ENCODE measurements around the gene FNDC3B. TPM values are rescaled to one million over a fixed set of nuclear protein-coding genes. Genes with fewer than 3 reads are reported as not detected.
A peak's percentile ranks its signal among the peaks of the same experiment; 100 is the strongest.

Gene FNDC3B
- total and polyA plus RNA-seq, 4 donors: 23.3 to 74.2 (median 32.9) TPM

- H3K9ac ChIP-seq (ENCODE audit: low read depth in 1 of 2, low read length in 2 of 2): no peak overlapping the region
- 37% methylated on average over 3 of the region's 3 CpGs for WGBS
- H3K27me3 ChIP-seq (ENCODE audit: control insufficient read depth in 4 of 4, insufficient read depth in 4 of 4, low read length in 3 of 4): no peaks in the 10 kb centered on the region
- H3K36me3 ChIP-seq (ENCODE audit: control insufficient read depth in 4 of 4, insufficient read depth in 3 of 4, low read depth in 1 of 4, low read length in 3 of 4): peaks cover 0 to 2% (median 0%) of the 10 kb centered on the region in 4 donors
- DNase-seq (ENCODE audit: low spot score): no peak
- no peak overlapping the region for H3K4me3 ChIP-seq (ENCODE audit: low read depth in 1 of 3, low read length in 3 of 3)
- H3K27ac ChIP-seq (ENCODE audit: low read depth in 1 of 2, low read length in 2 of 2): peak overlapping the region; percentile 31 to 44
- H3K9me3 ChIP-seq (ENCODE audit: control insufficient read depth in 4 of 4, low read length in 3 of 4): no peaks in the 10 kb centered on the region
- TF ChIP-seq FOXA2 (IDR thresholded peaks at IDR 0.05): no peak
- TF ChIP-seq REST (IDR thresholded peaks at IDR 0.05): no peak
- TF ChIP-seq YY1 (IDR thresholded peaks at IDR 0.05): peak; percentile 31
- peak in 1 of 2 donors; percentile 10 for TF ChIP-seq RXRA (IDR thresholded peaks at IDR 0.05)
- TF ChIP-seq SP1 (IDR thresholded peaks at IDR 0.05): no peak
- H3K4me1 ChIP-seq (ENCODE audit: control insufficient read depth in 4 of 4, insufficient read depth in 4 of 4, low read length in 3 of 4): peaks cover 10 to 33% (median 24%) of the 10 kb centered on the region in 4 donors
Observed at GRCh38 chr3:172201870-172202236, 162.5 kb downstream of the FNDC3B start.

- DNase-seq (ENCODE audit: low spot score): no peak
- WGBS: 88% methylated on average over 3 of the region's 3 CpGs
- Histone ChIP-seq H3K36me3 (ENCODE audit: control insufficient read depth in 4 of 4, insufficient read depth in 3 of 4, low read depth in 1 of 4, low read length in 3 of 4) (peaks cover 0 to 2% (median 0%) of the 10 kb centered on the region in 4 donors), H3K27me3 (ENCODE audit: control insufficient read depth in 4 of 4, insufficient read depth in 4 of 4, low read length in 3 of 4) (no peaks in the 10 kb centered on the region), H3K4me1 (ENCODE audit: control insufficient read depth in 4 of 4, insufficient read depth in 4 of 4, low read length in 3 of 4) (peaks cover 10 to 33% (median 24%) of the 10 kb centered on the region in 4 donors), H3K9ac (ENCODE audit: low read depth in 1 of 2, low read length in 2 of 2) (no peak overlapping the region), H3K9me3 (ENCODE audit: control insufficient read depth in 4 of 4, low read length in 3 of 4) (no peaks in the 10 kb centered on the region), H3K4me3 (ENCODE audit: low read depth in 1 of 3, low read length in 3 of 3) (no peak overlapping the region), H3K27ac (ENCODE audit: low read depth in 1 of 2, low read length in 2 of 2) (peak overlapping the region in 1 of 2 donors; percentile 2)
- TF ChIP-seq ATF3 (IDR thresholded peaks at IDR 0.05): no peak
- TF ChIP-seq EGR1 (IDR thresholded peaks at IDR 0.05; ENCODE audit: low read depth in 2 of 2): no peak
- no peak for TF ChIP-seq TAF1 (conservative IDR thresholded peaks at IDR 0.05)
Observed at GRCh38 chr3:172202797-172203196, 163.4 kb downstream of the FNDC3B start.

GRCh38 chr3:172203522-172204258 lies 164.3 kb downstream of the FNDC3B start:
- no peaks in the 10 kb centered on the region for H3K27me3 ChIP-seq (ENCODE audit: control insufficient read depth in 4 of 4, insufficient read depth in 4 of 4, low read length in 3 of 4)
- H3K4me1 ChIP-seq (ENCODE audit: control insufficient read depth in 4 of 4, insufficient read depth in 4 of 4, low read length in 3 of 4): peaks cover 10 to 34% (median 24%) of the 10 kb centered on the region in 4 donors
- no peak overlapping the region for H3K9ac ChIP-seq (ENCODE audit: low read depth in 1 of 2, low read length in 2 of 2)
- WGBS: 27% methylated on average over 9 of the region's 9 CpGs
- TF ChIP-seq SP1 (IDR thresholded peaks at IDR 0.05) (peak; percentile 55), HNF4A (conservative IDR thresholded peaks at IDR 0.05) (peak; percentile 40 to 52), FOXA1 (IDR thresholded peaks at IDR 0.05) (no peak), REST (IDR thresholded peaks at IDR 0.05) (peak; percentile 41), RXRA (IDR thresholded peaks at IDR 0.05) (peak; percentile 32 to 36), FOXA2 (IDR thresholded peaks at IDR 0.05) (peak; percentile 50), EGR1 (IDR thresholded peaks at IDR 0.05; ENCODE audit: low read depth in 2 of 2) (no peak), ZBTB33 (IDR thresholded peaks at IDR 0.05) (peak; percentile 41), RAD21 (IDR thresholded peaks at IDR 0.05) (peak; percentile 22 to 63), YY1 (IDR thresholded peaks at IDR 0.05) (peak; percentile 72)
- peaks cover 0 to 2% (median 0%) of the 10 kb centered on the region in 4 donors for H3K36me3 ChIP-seq (ENCODE audit: control insufficient read depth in 4 of 4, insufficient read depth in 3 of 4, low read depth in 1 of 4, low read length in 3 of 4)
- H3K27ac ChIP-seq (ENCODE audit: low read depth in 1 of 2, low read length in 2 of 2): peak overlapping the region; percentile 64 to 74
- no peak overlapping the region for H3K4me3 ChIP-seq (ENCODE audit: low read depth in 1 of 3, low read length in 3 of 3)
- DNase-seq (ENCODE audit: low spot score): no peak
- no peaks in the 10 kb centered on the region for H3K9me3 ChIP-seq (ENCODE audit: control insufficient read depth in 4 of 4, low read length in 3 of 4)

Measured in liver (tissue), 9 donors.